NCI-H2029 treated with DMSO at 0.1 percent for 48 hours (cell line): ENCODE results near the gene PLCG1.
"Not testable (repeated sequence)": the region's sequence is repeated elsewhere in the genome, so short reads cannot be mapped to it uniquely, and the experiment has no call there.

Source experiments
- DNase-seq: peaks from one replicate; lab custom pipeline; 2025; lab: John Stamatoyannopoulos, UW

Gene PLCG1

DNA sequence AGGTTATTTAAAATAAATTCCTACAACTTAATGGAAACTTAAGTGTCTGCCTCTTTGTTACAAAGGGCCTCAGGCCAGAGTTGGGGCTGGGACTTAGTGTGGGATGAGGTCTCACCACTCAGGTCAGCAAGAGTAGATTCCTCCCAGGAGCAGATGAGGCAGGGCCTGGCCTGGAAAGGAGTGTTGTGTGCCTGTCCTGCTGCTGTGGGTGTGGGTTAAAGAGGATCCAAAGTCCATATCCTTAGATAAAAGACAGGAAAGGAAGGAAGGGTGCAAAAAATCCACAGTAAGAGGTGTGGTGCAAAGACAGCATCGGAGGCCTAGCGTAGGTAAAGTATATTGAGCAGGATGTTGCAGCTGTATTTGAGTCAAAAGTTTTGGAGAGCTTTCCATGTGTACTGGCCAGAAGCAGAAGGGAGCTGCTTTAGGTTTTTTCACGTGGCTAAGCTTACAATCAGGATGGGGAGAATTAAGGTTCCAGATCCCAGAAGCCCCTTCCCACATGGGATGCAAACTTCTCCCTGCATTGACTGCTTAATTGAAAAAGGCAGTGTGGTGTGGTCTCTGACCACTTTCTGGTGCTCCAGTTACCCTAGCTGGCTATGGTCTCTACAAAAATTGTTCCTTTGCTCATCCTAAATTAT, 12.8 kb upstream of the PLCG1 start:
- DNase-seq, result no peak

DNA sequence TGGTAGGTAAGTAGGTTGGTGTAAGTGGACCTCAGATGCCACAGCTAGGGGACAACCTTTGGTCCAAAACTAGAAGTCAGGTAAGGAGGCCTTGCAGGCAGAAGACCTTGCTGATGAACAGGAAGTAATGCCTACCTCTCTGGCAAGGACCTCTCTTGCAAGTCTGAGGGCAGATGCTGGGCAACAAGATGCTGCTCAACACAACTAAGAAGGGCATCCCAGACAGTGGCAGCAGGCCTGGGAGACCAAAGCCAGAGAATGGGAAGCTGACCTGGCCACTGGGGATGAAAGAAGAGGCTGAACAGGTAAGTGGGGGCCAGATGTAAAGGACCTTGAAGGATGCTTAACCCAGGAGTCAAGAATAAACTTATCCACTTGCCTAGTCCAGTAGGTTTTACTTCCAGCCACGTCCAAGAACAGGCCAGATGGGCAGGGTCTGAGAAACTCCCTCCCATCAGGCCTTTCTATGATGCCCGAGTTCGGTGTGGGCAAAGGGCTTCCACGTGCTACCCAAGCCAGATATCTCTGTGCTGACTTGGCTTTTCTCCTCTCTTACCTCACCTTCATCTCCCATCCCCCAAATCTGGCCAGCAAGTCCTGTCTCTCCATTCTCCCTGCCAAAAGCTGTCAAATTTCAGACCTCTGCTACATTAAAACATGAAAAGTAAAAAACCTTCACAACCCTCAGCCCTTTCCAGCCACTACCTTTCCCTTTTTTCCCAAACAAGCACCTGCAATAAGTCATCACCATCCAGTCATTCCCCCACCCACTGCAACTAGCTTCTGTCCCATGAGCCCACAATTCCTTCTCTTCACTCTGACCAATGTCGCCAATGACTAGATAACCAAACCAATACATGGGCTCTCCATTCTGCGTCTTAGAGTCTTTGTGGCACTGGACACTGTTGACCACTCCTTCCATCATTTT, 11.5 kb upstream of the PLCG1 start:
- DNase-seq, result no peak

DNA sequence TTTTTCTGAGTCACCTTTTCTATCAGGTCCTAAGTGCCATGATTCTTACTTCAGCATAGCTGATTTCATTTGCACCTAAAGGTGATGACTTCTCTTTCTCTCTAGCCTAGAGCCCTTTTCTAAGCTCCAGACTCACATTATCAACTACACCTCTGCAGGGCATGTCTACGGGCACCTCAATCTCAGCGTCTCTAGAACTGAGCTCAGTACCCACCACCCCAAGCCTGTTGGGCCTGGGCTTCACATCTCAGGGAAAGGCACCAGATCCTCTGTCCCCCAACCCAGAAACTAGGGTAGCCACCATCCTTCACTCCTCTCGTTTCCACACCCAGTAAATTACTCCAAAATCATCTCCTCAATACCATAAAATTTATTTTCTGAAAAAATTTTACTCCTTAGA, 10.6 kb upstream of the PLCG1 start:
- no peak for DNase-seq

DNA sequence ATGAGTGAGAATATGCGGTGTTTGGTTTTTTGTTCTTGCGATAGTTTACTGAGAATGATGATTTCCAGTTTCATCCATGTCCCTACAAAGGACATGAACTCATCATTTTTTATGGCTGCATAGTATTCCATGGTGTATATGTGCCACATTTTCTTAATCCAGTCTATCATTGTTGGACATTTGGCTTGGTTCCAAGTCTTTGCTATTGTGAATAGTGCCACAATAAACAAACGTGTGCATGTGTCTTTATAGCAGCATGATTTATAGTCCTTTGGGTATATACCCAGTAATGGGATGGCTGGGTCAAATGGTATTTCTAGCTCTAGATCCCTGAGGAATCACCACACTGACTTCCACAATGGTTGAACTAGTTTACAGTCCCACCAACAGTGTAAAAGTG, 9.0 kb upstream of the PLCG1 start:
- DNase-seq, result not testable (repeated sequence)

DNA sequence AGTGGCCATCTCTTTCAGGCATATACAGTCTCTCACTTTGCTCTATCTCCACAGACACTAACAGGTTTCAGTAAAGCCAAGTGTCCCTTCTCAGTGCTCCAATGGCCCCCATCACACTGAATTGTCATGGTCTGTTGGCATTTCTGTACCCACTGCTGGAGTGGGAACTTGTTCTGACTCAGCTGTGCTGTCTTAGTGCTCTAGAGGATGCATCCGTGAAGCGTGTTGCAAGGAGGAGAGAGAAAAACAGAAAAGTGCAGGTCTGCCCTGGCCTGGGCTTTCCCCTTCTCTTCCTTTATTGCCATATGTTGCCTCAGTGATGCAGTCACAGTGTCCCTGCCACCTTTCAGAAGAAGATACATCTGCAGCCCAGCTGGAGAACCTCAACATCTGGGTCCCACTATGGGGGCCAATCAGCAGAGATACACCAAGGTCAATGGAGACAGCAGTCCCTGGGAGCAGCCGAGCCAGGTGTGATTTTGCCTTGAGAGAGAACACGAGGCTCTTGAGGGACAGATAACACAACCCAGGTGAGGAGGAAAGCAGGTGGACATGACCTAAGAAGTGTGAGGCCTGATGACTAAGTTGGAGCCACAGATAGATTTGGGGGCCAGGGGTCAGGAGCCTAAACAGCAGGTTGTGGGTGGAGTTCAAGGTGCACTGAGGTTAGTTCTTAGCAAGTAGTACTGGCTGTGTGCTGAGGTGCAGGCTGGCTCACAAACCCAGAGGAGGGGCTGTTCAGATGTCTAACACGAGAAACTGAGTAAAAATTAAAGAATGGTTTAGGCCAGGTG, 5.6 kb upstream of the PLCG1 start:
- no peak for DNase-seq

DNA sequence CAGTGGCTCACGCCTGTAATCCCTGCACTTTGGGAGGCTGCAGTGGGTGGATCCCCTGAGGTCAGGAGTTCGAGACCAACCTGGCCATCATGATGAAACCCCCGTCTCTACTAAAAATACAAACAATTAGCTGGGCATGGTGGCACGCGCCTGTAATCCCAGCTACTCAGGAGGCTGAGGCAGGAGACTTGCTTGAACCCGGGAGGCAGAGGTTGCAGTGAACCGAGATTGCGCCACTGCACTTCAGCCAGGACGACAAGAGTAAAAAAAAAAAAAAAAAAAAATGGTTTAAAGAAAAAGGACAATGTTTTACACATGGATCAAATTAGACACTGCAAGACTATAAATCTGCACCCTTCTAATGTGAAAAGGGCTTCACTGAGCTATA, 5.0 kb upstream of the PLCG1 start:
- not testable (repeated sequence) for DNase-seq

DNA sequence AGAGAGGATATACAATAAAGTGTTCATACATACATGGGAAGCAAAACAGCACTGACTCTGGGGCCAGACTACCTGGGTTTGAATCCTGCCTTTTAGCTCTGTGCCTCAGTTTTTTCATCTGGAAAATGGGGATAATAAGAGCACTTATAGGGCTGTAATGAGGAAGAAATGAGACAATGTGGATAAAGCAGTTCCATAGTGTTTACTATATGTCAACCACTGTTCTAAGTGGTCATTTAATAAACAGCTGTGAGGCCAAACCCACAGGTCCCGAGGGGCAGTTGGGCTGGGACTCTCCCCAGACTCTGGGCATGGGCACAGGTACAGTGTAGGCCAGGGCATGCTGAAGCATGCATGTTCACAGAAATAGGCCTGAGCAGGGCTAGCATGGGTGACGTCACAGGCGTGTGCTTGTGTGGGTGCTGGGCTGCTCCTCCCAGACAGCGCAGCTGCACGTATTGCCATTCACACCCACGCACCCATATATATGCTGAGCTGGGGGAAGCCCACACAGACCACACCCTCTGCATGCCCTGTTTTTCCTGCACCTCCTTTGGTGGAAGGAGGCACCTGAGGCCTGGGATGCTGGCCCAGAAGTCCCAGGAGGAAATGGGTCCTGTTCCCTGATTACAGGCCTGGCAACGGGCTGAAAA, 3.5 kb upstream of the PLCG1 start:
- no peak for DNase-seq

DNA sequence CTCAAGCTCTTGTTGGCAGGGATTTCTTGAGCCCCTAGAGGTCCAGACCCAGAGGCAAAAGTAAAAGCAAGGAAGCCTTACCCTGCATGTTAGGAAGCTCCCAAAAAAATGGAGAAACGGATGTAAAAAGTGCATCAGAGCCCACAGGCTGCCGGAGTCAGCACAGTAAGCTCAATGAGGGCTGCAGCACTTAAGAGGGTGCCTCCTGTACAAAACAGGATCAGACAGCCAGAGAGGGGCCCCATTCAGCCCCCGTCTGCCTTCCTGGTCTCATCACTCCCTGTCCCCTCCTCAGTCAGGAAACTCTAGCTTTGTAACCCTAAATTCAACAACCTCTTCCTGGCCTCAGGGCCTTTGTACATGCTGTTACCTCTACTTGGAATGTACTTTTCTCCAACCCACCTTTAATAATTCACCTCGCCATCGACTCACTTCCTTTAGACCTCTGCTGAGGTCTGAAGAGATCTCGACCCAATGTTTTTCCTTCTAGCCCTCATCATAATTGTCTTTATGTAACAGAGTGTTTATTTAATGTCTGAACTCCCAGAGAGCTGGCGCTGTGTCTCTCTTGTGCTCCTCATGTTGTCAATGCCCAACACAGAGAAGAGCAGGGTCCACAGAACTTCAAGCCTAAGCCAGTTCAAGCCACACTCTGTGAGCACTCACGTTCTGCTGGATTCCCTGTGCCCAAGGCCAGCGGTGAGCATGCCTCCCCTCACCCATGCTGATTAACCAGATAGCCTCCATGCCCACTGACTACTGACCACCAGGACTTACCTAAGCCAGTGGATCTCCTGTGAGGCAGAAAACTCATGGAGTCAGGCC, 2.8 kb upstream of the PLCG1 start:
- no peak for DNase-seq

DNA sequence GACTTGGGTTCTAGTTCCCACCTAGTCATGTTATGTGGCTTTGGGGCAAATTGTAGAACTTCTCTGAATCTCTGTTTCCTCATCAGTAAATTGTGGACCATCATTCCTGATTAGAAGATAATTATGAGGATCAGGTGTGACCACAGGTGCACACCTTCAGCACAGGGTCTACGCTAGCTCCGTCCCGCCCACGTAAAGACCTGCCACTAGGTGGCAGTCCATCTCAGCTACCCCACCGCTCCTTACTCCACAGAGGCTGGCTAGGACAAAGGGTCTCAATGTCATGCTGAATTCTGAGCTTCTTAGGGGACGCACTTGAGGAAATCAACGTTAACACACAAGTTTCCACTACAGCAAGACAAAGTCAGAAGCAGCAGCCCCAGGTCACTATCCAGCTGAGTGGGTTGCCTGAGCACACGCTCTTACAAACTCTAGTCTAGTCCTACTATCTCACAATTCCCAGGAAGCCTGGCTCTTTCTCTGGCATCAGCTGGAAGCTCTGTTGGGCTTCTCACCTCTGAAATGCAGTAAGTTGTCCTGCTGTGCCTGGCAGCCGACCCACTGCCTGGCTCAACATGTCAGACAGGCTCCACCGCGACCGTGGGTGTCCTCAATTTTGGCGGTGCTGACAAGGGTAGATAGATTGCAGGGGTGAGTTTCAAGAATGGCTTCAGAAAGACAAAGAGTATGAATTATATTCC, 2.0 kb upstream of the PLCG1 start:
- peak; percentile 38 for DNase-seq

DNA sequence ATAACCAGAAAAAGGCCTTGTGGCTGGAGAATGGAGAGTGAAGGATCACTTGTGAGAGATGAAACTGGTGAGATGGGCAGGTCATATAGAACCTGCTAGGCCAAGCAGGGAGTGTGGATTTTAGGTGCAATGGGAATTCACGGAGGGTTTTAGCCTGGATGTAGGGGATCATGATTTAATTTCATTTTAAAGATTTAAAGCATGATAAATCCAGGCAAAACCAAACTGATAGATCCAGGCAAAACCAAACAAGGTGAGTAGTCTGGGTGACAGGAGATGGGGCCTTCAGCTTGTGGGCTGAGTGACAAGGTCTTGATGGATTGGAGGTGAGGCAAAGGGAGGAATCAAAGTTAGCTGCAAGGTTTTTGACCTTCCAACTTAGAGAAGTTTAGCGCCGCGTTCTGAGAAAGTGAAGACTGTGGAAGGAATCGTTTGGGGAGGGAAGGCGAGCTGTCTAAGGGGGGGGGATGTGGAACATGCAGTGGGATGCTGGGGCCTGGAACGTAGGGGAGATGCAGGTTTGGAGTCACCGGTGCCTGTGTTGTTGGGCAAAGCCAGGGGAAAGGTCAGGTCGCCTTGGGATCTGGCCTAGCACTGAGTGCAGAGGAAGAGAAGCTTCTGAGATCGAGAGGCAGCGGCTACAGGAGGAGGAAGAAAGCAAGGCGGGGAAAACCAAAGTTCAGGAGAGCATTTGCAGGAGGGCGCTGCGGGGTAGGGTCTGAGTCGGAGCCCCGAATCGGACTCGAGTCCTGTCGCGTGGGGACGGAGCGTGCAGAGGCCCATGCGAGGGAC, 1.3 kb upstream of the PLCG1 start:
- DNase-seq, result no peak

DNA sequence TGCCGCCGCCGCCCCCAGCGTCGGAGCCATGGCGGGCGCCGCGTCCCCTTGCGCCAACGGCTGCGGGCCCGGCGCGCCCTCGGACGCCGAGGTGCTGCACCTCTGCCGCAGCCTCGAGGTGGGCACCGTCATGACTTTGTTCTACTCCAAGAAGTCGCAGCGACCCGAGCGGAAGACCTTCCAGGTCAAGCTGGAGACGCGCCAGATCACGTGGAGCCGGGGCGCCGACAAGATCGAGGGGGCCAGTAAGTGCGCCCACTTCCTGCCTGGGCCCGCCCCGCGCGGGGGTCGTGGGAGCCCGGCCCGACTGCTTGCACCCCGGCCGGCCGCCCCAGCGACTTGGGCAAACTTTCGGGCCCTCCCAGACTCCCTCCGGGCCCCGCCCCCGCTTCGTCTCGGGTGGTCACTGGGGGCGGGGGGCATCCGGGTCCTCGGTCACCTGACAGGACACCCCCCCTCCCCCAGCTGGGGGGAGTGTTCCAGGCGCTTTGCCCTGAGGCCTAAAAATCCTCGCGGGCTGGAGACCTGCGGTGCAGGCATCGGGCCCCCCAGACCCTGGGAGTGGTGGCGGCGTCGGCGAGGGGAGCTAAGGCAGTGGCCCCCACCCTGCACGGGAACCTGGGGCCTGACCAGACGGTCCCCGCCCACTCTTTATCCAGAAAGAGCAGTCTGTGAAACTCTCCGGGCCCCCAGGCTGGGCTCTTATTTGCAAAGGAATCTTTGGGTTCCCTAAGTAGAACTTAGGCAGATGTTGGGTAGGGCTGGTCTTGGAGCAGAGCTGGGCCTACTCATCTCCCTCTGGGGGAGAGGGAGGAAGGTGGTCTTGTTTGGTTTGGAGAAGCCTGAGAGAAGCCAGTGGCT, 501 bp downstream of the PLCG1 start:
- DNase-seq, result no peak

DNA sequence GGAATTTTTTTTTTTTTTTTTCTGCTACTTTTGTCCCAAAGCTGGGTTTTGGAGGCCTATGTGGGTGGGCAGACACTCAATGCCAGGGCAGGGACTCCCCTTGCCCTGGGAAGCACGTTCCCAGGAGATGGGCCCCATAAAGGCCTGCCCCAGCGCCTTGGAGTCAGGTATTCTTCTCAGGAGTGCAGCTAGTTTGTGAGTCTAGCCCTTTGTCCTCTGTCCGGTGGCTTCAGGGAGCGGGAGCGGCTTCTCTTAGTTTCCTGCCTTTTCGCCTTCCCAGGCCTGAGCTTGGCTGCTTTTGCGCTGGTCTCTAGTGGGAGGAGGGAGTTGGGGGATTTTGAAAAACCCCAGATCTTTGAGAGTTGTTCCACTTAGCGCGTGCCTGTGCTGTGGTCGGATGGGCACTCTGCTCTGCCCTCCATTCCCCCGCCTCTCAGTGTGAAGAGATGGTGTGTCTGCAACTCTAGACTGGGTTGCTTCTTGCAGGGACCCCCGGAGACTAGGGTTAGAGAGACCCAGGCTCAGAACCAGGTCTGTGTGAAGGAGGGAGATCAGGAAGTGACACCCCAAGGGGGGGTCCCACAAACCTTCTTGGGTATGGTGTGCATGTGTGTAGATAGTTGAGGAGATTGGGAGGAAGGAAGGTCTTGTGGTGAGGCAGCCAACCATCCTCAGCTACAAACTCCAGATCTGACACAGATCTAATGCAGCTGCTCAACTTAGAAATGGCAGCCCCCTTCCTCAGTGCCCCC, 1.3 kb downstream of the PLCG1 start:
- no peak for DNase-seq

DNA sequence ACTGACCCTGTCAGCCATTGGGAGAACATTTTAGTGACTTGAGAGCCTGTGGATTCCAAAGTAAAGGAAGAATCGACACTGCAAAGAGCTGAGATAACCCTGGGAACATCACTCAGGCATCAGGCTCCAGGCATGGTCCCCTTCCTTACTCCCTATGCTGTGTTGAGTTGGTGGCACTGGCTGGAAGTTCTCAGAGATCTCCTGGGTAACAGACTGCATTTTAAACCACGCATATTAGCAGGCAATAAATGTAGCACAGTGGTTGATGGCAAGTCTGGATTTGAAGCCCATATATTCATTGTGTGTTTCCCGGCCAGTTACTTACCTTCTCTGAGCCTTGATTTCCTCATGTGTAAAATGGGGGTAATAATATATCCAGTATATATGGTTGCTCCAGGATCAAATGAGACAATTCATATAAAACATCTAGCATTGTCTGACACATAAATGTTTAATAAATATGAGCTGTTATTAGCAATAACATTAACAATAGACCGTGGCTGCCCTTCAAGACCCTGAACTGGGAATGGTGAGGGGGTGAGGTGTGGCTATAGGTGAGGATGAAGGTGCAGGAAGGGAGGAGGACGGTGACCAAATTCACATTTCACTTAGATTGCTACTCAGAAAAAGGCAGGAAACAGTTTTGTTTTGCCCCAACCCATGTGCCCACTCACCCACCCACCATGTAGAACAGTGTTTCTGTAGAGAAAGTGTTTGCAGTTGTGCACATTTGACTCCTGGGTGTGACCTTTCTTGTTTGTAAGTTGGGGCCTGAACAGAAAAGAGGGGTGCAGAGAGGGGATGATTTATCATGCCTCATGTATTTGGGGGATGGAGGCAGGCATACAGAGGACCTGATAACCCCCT, 2.1 kb downstream of the PLCG1 start:
- DNase-seq, result no peak

DNA sequence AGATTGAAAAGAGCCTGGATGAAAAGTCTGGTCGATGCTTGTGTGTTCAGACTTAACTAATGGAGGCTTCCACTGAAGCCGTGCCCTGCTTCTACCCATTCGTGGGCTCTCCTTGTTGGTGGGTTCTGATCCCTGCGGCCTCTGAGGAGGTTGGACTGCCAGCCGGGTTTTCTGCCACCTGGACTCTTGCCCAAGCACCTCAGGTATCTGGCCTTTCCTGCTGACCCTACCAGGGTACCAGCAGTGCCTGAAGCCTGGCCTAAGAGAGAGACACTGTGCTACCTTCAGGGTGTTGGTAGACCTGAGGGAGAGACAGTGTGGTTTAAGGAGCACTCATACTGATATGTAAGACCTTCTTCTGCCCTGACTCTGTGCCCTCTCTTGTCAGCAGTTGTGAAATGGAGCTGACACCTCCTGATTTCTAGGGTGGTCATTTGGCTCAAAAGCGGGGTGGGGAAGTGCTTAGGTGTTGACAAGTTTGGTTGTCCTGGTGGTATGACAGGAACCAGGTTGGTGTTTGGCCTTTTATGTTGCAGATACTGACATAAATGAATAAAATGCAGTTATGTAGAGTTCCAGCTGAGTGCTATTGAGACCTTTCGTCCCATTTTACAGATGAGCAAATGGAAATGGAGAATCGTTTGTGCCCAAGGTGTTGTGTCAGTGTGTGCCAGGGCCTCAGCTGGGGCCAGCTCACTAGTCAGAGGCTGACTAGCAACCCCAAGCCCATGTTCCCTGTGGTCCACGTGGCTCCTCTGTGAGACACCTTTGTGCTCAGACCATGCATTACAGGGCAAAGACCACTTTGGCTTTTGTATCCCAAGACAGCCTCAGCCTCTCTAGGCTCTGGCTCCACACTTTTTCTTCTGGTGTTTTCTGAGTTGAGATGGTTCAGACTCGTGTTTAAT, 3.1 kb downstream of the PLCG1 start:
- DNase-seq, result no peak

DNA sequence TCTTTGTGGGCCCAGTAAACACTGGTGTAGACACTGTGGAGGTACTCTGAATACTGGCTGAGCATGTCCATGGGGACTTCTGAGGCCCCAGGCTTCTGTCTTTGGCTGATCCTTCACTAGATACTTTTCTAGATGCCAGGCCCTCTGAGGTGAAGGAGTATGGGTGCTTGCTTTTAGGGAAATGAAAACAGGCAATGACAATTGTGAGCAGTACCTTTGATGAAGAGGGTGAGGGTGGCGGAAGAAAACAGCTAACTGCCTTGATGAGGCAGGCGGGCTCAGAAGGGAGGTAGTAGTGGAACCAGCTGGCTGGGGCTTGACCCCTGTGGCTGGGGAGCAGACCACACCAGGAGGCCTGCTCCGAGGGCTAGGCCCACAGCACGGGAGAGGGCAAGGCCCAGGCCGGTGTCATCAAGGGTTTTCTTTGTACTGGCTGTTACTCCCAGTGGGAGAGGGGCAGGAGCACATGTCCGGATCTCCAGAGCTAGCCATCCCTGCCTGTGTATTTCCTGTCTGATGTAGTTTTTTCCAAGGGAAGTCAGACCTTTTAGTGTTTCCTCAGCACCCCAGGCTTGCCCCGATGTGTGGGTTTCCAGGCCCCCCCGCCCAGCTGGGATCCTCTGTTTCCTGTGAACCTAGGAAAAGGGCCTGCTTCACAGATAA, 3.9 kb downstream of the PLCG1 start:
- DNase-seq, result no peak

DNA sequence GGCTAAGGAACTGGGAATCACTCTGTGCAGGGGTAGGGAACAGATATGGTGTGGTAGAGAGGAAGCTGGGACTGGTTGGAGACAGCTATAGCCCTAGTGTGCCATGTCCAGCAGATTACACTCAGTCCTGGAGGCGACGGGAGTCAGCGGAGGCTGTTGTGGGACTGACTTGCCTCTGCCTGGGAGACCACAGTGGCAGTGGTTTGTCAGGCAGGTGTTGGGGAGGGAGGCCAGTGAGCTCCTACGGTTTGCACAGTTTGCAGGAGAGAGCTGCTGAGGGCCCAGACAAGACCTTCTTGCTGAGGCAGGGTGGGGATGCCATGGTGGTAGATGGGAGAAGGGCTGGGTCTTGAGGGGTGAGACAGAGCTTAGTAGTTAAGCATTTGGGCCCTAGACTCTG, 4.9 kb downstream of the PLCG1 start:
- DNase-seq, result no peak
